NB4 (cell line): Measurements from ENCODE around the gene SH2D7.
"Not testable (repeated sequence)": the region's sequence is repeated elsewhere in the genome, so short reads cannot be mapped to it uniquely, and the experiment has no call there.

Experiments
- MAX ChIP-seq: IDR thresholded peaks from 2 replicates; pipeline ENCODE4 v1.6.1; 2011; ENCODE audit warnings: low read depth, low read length
- POLR2A ChIP-seq: IDR thresholded peaks from 2 replicates; pipeline ENCODE4 v1.6.1; 2011; ENCODE audit warnings: mild to moderate bottlenecking; ENCODE audit not compliant: insufficient read length; ENCODE audit errors: extremely low read depth
- TF ChIP-seq, protein P1 (sequence below): IDR thresholded peaks from one replicate; pipeline ENCODE4 v1.5.1; 2012; ENCODE audit warnings: low read depth, low read length

GRCh38 chr15:78151075-78151474, 58.7 kb downstream of the SH2D7 start:
- TF ChIP-seq, protein P1, sequence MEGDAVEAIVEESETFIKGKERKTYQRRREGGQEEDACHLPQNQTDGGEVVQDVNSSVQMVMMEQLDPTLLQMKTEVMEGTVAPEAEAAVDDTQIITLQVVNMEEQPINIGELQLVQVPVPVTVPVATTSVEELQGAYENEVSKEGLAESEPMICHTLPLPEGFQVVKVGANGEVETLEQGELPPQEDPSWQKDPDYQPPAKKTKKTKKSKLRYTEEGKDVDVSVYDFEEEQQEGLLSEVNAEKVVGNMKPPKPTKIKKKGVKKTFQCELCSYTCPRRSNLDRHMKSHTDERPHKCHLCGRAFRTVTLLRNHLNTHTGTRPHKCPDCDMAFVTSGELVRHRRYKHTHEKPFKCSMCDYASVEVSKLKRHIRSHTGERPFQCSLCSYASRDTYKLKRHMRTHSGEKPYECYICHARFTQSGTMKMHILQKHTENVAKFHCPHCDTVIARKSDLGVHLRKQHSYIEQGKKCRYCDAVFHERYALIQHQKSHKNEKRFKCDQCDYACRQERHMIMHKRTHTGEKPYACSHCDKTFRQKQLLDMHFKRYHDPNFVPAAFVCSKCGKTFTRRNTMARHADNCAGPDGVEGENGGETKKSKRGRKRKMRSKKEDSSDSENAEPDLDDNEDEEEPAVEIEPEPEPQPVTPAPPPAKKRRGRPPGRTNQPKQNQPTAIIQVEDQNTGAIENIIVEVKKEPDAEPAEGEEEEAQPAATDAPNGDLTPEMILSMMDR, result not testable (repeated sequence)
- not testable (repeated sequence) for TF ChIP-seq MAX, POLR2A
